ENCODE measurements around the gene PTRHD1. TPM values are rescaled to one million over a fixed set of nuclear protein-coding genes. Genes with fewer than 3 reads are reported as not detected.

PTRHD1 gene
- polyA plus RNA-seq, 1 donor from 2014 or later: 33.6 TPM

GRCh38 chr2:24840164-24840869 is 47.1 kb upstream of the PTRHD1 start:
- no peaks in the 10 kb centered on the region for H3K27me3 ChIP-seq (ENCODE audit: insufficient read depth, low read depth, low read length)
- no peak overlapping the region for H2AFZ ChIP-seq (ENCODE audit: low read depth, low read length)
- H3K9me3 ChIP-seq (ENCODE audit: low read length): no peaks in the 10 kb centered on the region
- H3K9me2 ChIP-seq (ENCODE audit: insufficient read depth, low read length): no peaks in the 10 kb centered on the region
- H3K36me3 ChIP-seq (ENCODE audit: insufficient read depth, low read length): no peaks in the 10 kb centered on the region
- H4K20me1 ChIP-seq (ENCODE audit: insufficient read depth): no peaks in the 10 kb centered on the region
- no peak overlapping the region for H3K4me2 ChIP-seq (ENCODE audit: low read length)
- no peaks in the 10 kb centered on the region for H3K79me2 ChIP-seq (replicated peaks; ENCODE audit: insufficient read depth, low read length)
- TF ChIP-seq SMC3 (conservative IDR thresholded peaks at IDR 0.05; ENCODE audit: poor library complexity) (no peak), MXI1 (conservative IDR thresholded peaks at IDR 0.05; ENCODE audit: poor library complexity, severe bottlenecking) (no peak), EZH2 (IDR thresholded peaks at IDR 0.05; ENCODE audit: borderline replicate concordance, insufficient read depth, low read length, poor library complexity, severe bottlenecking) (no peak), TAF1 (IDR thresholded peaks at IDR 0.05; ENCODE audit: low read depth) (no peak), REST (IDR thresholded peaks at IDR 0.05; ENCODE audit: borderline replicate concordance) (no peak), EP300 (conservative IDR thresholded peaks at IDR 0.05; ENCODE audit: poor library complexity, severe bottlenecking) (no peak), POLR2AphosphoS5 (IDR thresholded peaks at IDR 0.05) (no peak), RAD21 (conservative IDR thresholded peaks at IDR 0.05) (no peak), CTCF (IDR thresholded peaks at IDR 0.05; ENCODE audit: poor library complexity, severe bottlenecking) (no peak)
- H3K4me3 ChIP-seq (ENCODE audit: low read length): no peak overlapping the region
- no peak overlapping the region for H3K27ac ChIP-seq (ENCODE audit: low read length)
- H3F3A ChIP-seq (ENCODE audit: insufficient read depth, low read length, poor library complexity, severe bottlenecking): no peaks in the 10 kb centered on the region
- no peak overlapping the region for H3K9ac ChIP-seq (ENCODE audit: low read length)

- no peak overlapping the region for H3K9ac ChIP-seq (ENCODE audit: low read length)
- no peak overlapping the region for H3K4me2 ChIP-seq (ENCODE audit: low read length)
- no peaks in the 10 kb centered on the region for H3K36me3 ChIP-seq (ENCODE audit: insufficient read depth, low read length)
- no peaks in the 10 kb centered on the region for H3K79me2 ChIP-seq (replicated peaks; ENCODE audit: insufficient read depth, low read length)
- H3K9me2 ChIP-seq (ENCODE audit: insufficient read depth, low read length): no peaks in the 10 kb centered on the region
- H4K20me1 ChIP-seq (ENCODE audit: insufficient read depth): no peaks in the 10 kb centered on the region
- no peak overlapping the region for H3K4me3 ChIP-seq (ENCODE audit: low read length)
- no peak overlapping the region for H2AFZ ChIP-seq (ENCODE audit: low read depth, low read length)
- no peaks in the 10 kb centered on the region for H3K27me3 ChIP-seq (ENCODE audit: insufficient read depth, low read depth, low read length)
- no peaks in the 10 kb centered on the region for H3K9me3 ChIP-seq (ENCODE audit: low read length)
- no peak overlapping the region for H3K27ac ChIP-seq (ENCODE audit: low read length)
- no peaks in the 10 kb centered on the region for H3F3A ChIP-seq (ENCODE audit: insufficient read depth, low read length, poor library complexity, severe bottlenecking)
- TF ChIP-seq CTCF (IDR thresholded peaks at IDR 0.05; ENCODE audit: poor library complexity, severe bottlenecking) (no peak), POLR2AphosphoS5 (IDR thresholded peaks at IDR 0.05) (no peak), REST (IDR thresholded peaks at IDR 0.05; ENCODE audit: borderline replicate concordance) (no peak), EZH2 (IDR thresholded peaks at IDR 0.05; ENCODE audit: borderline replicate concordance, insufficient read depth, low read length, poor library complexity, severe bottlenecking) (no peak), TAF1 (IDR thresholded peaks at IDR 0.05; ENCODE audit: low read depth) (no peak), MXI1 (conservative IDR thresholded peaks at IDR 0.05; ENCODE audit: poor library complexity, severe bottlenecking) (no peak), EP300 (conservative IDR thresholded peaks at IDR 0.05; ENCODE audit: poor library complexity, severe bottlenecking) (no peak), SMC3 (conservative IDR thresholded peaks at IDR 0.05; ENCODE audit: poor library complexity) (no peak), RAD21 (conservative IDR thresholded peaks at IDR 0.05) (no peak)
These were observed 46.5 kb upstream of the PTRHD1 start for GRCh38 chr2:24839729-24840128.

All from neural cell (in vitro differentiated cells).